Umbilical cord (tissue), 2 donors: ENCODE data around the gene ABCF1. TPM values are rescaled to one million over a fixed set of nuclear protein-coding genes. Genes with fewer than 3 reads are reported as not detected.

Experiments used
- DNase-seq: peaks from one replicate; pipeline ENCODE4 v3.0.0-alpha.2; 2015; ENCODE audit warnings: low spot score
- total RNA-seq: library from RNA; depleted of rRNA; stranded (reverse); fragments of >200 nt; gene quantifications from one replicate; pipeline ENCODE4 v1.2.3, GENCODE V29; 2014; ENCODE audit warnings: low replicate concordance; ENCODE audit not compliant: insufficient read depth

The ABCF1 gene
- total RNA-seq, 1 donor from 2014 or later = 27.2 TPM

GRCh38 chr6:30601436-30601814 is 30.2 kb downstream of the ABCF1 start:
- DNase-seq = no peak

- DNase-seq = no peak
Measured at GRCh38 chr6:30601815-30602641, 30.8 kb downstream of the ABCF1 start.

- no peak for DNase-seq
Measured at GRCh38 chr6:30603961-30604360, 32.7 kb downstream of the ABCF1 start.

GRCh38 chr6:30610065-30610464 is 38.8 kb downstream of the ABCF1 start:
- DNase-seq = no peak

GRCh38 chr6:30611150-30611855 is 40.1 kb downstream of the ABCF1 start:
- DNase-seq = no peak

- no peak for DNase-seq
Measured at GRCh38 chr6:30611856-30612194, 40.6 kb downstream of the ABCF1 start.

- peak; percentile 52 for DNase-seq
Measured at GRCh38 chr6:30612213-30612612, 41.0 kb downstream of the ABCF1 start.

GRCh38 chr6:30612687-30613248 is 41.5 kb downstream of the ABCF1 start:
- DNase-seq = peak; percentile 61

- DNase-seq = peak; percentile 39
Measured at GRCh38 chr6:30613251-30614043, 42.2 kb downstream of the ABCF1 start.

- peak; percentile 32 for DNase-seq
Measured at GRCh38 chr6:30614044-30614842, 43.0 kb downstream of the ABCF1 start.

GRCh38 chr6:30614843-30615218 is 43.6 kb downstream of the ABCF1 start:
- peak; percentile 99 for DNase-seq

- DNase-seq = peak; percentile 87
Measured at GRCh38 chr6:30615219-30615957, 44.1 kb downstream of the ABCF1 start.

- peak; percentile 59 for DNase-seq
Measured at GRCh38 chr6:30615958-30616810, 44.9 kb downstream of the ABCF1 start.

- peak; percentile 100 for DNase-seq
Measured at GRCh38 chr6:30616811-30617564, 45.7 kb downstream of the ABCF1 start, which contains the start of gene PPP1R10. Gene PPP1R10, minus strand, starts transcription at chr6:30617243. Its CDS starts 7,299 bp downstream, at chr6:30609944.

- peak; percentile 100 for DNase-seq
Measured at GRCh38 chr6:30617565-30618269, 46.5 kb downstream of the ABCF1 start, which contains the start of gene MRPS18B. Gene MRPS18B, plus strand, starts transcription at chr6:30617840. Its CDS starts 26 bp downstream, at chr6:30617866.

GRCh38 chr6:30618270-30618797 is 47.1 kb downstream of the ABCF1 start:
- DNase-seq = no peak

GRCh38 chr6:30619561-30619960 is 48.3 kb downstream of the ABCF1 start:
- no peak for DNase-seq
